SK-N-MC (cell line): ENCODE measurements around the gene OR13J1.

Experiments used
- DNase-seq: peaks from one replicate; pipeline ENCODE4 v3.0.0-alpha.2; 2011; ENCODE audit warnings: low read depth, low spot score
- H3K27ac ChIP-seq: fragments of 200-600 bp; sonication (generic); 2 replicates; pipeline ENCODE4 v1.5.1; 2016; ENCODE audit warnings: mixed run types
- H3K36me3 ChIP-seq: fragments of 200-600 bp; sonication (generic); 2 replicates; pipeline ENCODE4 v1.6.1; 2017; ENCODE audit warnings: antibody characterized with exemption, low read length, mixed read lengths; ENCODE audit not compliant: insufficient read depth
- H3K4me3 ChIP-seq: fragments of 200-600 bp; sonication (generic); 2 replicates; pipeline ENCODE4 v1.5.1; 2016
- H3K9ac ChIP-seq: fragments of 200-600 bp; sonication (generic); 2 replicates; pipeline ENCODE4 v1.8.0; 2017; ENCODE audit warnings: mixed run types, mixed read lengths; ENCODE audit not compliant: insufficient read length
- H3K9me3 ChIP-seq: fragments of 200-600 bp; sonication (generic); 2 replicates; pipeline ENCODE4 v1.6.1; 2017; ENCODE audit warnings: low read depth, mild to moderate bottlenecking, antibody characterized with exemption, low read length, moderate library complexity, mixed read lengths
- EZH2 ChIP-seq: fragments of 200-600 bp; sonication (generic); IDR thresholded peaks from one replicate; pipeline ENCODE4 v1.6.1; 2017; ENCODE audit warnings: antibody characterized with exemption
- FOXP2 ChIP-seq: optimal IDR thresholded peaks from 2 replicates; pipeline ENCODE3; 2011; ENCODE audit warnings: mild to moderate bottlenecking, moderate library complexity; ENCODE audit not compliant: insufficient read depth; ENCODE audit errors: extremely low read length, control extremely low read depth
- POLR2AphosphoS5 ChIP-seq: IDR thresholded peaks from 2 replicates; pipeline ENCODE4 v1.6.1; 2012; ENCODE audit warnings: mild to moderate bottlenecking, low read depth, low read length, borderline replicate concordance

OR13J1 gene

DNA sequence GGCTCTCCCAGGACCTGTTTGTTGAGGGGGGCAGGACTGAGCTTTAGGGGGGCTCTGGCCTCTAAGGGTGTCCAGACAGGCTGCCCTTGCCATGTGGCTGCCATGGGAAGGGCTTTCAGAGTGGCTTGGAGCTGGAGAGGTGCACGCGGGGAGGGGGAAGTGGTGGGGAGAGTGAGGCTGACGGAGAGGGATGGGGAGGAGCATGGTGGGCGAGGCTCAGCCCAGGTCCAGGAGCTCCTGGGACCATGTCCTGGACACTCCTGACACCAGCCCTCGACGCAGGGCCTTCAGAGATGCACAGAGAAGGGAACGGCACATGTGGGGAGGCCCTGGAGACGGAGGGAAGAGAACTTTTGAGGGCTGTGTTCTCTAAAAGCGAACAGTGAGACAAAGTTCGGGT lies 41.5 kb upstream of the OR13J1 start:
- Histone ChIP-seq H3K27ac (no peak overlapping the region), H3K36me3 (no peaks in the 10 kb centered on the region), H3K9me3 (no peaks in the 10 kb centered on the region)

DNA sequence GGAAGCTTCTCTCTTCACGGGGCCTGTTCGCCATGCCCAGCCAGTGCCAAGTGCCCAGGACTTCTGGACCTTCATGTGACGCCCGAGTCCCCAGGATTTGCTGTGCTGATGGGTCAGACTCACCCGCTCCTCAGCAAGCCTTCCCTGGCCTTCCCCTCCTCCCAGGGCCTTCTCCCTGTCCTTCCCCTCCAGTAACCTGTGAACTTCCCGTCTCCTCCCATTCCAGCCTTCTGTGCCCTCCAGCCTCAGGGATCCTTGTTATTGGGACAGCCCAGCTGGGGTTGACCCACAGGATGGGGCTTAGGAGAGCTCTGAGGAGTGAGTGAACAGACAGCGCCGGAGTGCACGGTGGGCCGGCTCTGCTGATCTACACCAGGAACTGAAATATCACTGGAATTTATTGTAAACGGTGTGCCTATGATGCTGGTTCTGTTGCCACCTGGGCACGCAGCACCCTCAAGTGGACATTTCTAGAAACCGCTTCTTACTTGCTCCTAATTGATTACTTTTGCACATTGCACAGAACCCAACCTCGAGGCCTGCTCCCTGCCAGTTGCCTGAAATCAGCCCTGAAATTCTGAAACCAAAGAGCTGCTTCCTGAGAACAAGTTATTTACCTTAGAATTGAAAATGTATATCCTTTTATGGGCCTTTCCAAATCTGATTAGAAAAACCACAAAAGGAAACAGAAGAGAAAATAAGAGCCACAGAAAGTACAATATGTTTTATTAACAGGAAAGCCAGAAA lies 40.6 kb upstream of the OR13J1 start:
- Histone ChIP-seq H3K4me3 (no peak overlapping the region), H3K9ac (no peak overlapping the region)
- DNase-seq, result peak; percentile 6

More for the DNA sequence above, 41.5 kb upstream of the OR13J1 start:
- H3K9ac ChIP-seq, result no peak overlapping the region
- H3K4me3 ChIP-seq, result no peak overlapping the region
- TF ChIP-seq POLR2AphosphoS5, result no peak
- no peak for TF ChIP-seq FOXP2
- DNase-seq, result no peak

DNA sequence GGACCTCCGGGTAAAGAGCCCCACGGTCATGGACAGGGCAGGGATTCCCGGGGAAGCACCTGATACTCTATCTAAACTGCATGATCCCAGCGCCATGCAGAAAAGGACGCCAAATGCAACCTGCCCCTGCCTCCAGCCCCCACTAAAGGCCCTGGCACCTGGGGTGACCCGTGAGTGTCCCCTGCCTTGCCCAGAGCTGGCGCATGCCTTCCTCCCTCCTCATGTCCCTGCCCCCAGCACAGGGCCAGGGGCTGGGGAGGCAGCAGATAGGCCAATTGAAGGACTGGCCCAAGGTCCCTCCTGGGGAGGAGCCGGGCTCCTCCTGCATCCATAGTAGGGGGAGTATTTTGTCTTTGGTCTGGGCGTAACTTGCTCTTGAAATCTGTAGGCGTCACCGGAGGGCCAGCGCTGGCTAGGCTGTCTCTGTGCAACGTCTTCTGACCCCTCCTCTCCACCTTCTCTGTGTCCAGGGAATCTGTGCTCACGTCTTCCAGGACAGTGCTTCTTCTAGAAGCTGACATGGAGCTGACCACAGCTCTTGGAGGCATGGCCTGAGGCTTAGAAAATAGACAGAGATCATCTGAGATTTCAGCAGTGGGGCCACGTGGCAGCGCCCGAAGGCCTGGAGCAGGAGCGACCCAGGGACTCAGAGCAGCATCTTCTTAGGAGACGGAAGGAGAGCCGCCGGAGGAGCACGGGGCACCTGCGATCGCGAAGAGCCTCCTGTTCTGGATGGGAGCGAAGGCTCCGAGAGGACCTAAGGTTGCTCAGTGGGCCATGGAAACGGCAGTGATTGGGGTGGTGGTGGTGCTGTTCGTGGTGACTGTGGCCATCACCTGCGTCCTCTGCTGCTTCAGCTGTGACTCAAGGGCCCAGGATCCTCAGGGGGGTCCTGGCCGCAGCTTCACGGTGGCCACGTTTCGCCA lies 39.7 kb upstream of the OR13J1 start:
- H3K9ac ChIP-seq, result no peak overlapping the region
- TF ChIP-seq FOXP2, result no peak
- TF ChIP-seq EZH2, result no peak
- no peak for TF ChIP-seq POLR2AphosphoS5
- H3K27ac ChIP-seq, result no peak overlapping the region

More for the DNA sequence above, 40.6 kb upstream of the OR13J1 start:
- H3K9me3 ChIP-seq, result no peaks in the 10 kb centered on the region
- no peaks in the 10 kb centered on the region for H3K36me3 ChIP-seq
- no peak for TF ChIP-seq FOXP2
- TF ChIP-seq EZH2, result no peak
- no peak for TF ChIP-seq POLR2AphosphoS5
- H3K27ac ChIP-seq, result no peak overlapping the region

DNA sequence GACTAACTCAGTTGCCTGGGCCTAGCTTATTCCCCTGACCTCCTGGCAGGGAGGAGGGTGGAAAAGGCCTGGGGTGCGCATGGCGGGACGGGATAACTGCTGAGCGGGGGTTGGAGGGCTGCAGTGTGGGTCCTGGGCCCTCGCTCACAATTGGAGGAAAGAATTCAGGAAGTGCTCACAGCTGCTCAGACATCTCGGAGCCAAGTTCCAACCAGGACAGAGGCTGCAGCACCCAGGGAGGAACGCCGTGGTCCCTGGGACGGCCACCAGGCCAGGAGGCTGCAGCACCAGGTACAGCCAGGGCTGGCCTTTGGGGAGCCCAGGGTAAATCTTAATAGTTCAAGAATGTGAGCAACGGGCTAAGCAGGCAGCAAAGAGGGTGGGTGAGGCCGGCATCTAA lies 39.1 kb upstream of the OR13J1 start, which contains the start of gene SPAAR:
Gene SPAAR (plus strand): TSS at position 217 of the 400 bp plus-strand sequence. CDS start 974 bp downstream, outside the sequence.
- no peak for DNase-seq
- no peak for TF ChIP-seq POLR2AphosphoS5
- no peak for TF ChIP-seq FOXP2
- TF ChIP-seq EZH2, result no peak
- H3K4me3 ChIP-seq, result peak within 1 kb of the TSS; percentile 45; the same call in 1 of the 2 replicates
- no peaks in the 10 kb centered on the region for H3K9me3 ChIP-seq
- no peak within 1 kb of the TSS; the same call in 1 of the 2 replicates for H3K27ac ChIP-seq
- no peaks in the 10 kb centered on the region for H3K36me3 ChIP-seq
- H3K9ac ChIP-seq, result no peak within 1 kb of the TSS

More for the DNA sequence above, 39.7 kb upstream of the OR13J1 start:
- Histone ChIP-seq H3K9me3 (no peaks in the 10 kb centered on the region), H3K36me3 (no peaks in the 10 kb centered on the region), H3K4me3 (no peak overlapping the region)
- DNase-seq, result no peak

DNA sequence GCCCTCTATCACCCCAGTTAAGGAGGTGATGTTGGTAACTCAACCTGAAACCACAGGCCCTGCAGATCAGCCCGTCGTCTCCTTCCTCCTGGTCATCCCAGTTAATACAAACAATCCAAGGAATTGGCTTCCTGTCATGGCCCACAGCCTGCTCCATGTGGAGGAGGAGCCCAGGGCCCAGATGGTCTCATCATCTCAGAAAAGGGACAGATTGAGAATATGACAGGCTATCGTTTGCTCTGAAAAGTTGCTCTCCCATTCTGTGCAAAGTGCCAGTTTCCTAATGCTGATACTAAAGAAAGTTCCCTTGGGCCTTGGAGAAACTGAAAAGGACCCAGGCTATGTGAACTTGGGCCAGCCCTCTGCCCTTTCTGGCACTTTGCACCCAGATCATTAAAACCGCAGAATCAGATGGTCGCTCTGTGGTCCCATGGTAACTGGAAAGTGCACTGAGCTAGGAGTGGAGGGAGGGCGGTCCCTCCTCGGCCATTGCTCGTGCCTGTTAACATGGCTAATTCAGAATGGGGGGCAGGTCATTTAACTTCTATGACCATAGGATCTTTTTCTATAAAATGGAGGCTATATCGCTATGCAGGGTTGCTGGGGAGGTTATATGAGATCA lies 38.4 kb upstream of the OR13J1 start:
- Histone ChIP-seq H3K27ac (no peak overlapping the region; the same call in 1 of the 2 replicates), H3K9ac (no peak overlapping the region), H3K36me3 (no peaks in the 10 kb centered on the region), H3K9me3 (no peaks in the 10 kb centered on the region), H3K4me3 (peak overlapping the region; percentile 45; the same call in 1 of the 2 replicates)
- DNase-seq, result no peak
- TF ChIP-seq EZH2, result no peak
- no peak for TF ChIP-seq POLR2AphosphoS5
- TF ChIP-seq FOXP2, result no peak

DNA sequence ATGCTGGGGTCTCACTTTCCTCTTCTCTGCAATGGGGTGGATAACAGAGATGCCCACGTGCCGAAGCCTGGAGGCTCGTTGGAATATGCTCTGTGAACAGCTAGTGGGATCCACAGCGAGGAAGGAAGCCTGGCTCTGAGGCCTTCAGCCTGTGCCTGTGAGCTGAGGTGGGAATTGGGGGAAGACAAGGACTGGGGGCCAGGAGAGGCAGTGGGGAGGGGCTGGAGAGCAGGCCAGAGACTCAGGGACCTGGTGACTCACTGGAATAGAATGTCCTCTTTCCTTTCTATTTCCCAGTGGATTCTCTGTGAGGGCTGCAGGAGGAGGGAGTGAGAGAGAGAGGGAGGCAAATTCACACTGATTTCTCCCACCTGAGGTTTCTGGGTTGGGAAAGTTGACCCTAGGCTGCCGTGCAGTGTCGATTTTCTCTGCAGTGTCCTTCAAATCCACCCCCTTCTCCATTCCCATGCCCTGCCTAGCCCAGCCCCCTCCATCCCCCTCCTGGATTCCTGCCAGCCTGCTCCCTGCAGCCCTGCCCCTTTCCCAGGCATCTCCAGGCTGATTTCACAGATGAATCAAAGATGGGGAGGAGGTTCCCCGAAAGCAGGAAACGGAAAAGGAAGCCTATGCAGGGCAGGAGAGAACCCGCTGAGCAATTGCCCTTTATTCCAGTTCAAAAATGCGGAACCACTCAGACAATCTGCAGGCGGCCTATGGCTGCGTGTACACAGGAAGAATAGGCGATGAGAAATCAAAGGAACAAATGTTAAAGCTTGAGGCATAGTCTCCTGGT lies 37.7 kb upstream of the OR13J1 start:
- peak; percentile 28 for DNase-seq
- no peak overlapping the region for H3K9ac ChIP-seq
- peak overlapping the region; percentile 45 for H3K4me3 ChIP-seq
- TF ChIP-seq POLR2AphosphoS5 (no peak), FOXP2 (no peak), EZH2 (no peak)
- no peaks in the 10 kb centered on the region for H3K9me3 ChIP-seq
- no peaks in the 10 kb centered on the region for H3K36me3 ChIP-seq
- H3K27ac ChIP-seq, result no peak overlapping the region; the same call in 1 of the 2 replicates

DNA sequence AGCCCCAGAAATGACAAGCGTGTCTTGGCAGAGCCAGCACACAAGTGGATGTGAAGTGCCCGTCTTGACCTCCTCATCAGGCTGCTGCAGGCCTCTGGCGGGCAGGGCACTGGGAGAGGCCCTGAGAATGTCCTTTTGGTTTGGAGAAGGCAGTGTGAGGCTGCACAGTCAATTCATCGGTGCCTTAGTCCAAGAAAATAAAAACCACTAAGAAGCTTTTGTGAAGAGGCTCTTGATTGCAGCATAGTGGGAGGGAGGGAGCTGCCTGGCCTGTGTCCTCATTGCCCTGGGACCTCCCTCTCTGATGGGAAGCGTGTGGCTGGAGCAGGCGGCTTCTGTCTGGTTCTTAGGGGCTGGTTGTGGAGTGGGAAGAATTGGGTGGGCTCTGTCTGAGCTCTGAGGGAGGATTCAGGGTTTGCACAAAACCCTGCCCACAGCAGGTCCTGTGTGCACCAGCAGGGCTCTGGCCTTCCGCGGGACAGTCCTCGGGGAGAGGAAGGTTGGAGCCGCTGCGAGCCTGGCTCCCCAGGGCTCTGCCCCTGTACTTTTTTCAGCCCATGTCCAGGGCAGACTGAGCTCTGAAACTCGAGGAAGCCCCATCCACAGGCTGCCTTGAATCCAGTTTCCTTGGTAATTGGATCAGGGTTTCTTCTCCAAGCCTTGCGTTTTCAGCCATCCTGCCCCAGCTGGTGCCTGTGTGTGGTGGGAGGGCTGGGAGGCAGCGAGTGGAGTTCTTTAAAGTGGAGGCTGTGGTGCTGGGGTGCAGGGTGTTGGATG lies 36.9 kb upstream of the OR13J1 start:
- H3K9ac ChIP-seq, result no peak overlapping the region
- no peak for DNase-seq
- no peak overlapping the region for H3K27ac ChIP-seq

More for the DNA sequence above, 36.9 kb upstream of the OR13J1 start:
- TF ChIP-seq EZH2 (no peak), POLR2AphosphoS5 (no peak), FOXP2 (no peak)
- Histone ChIP-seq H3K9me3 (no peaks in the 10 kb centered on the region), H3K4me3 (no peak overlapping the region), H3K36me3 (no peaks in the 10 kb centered on the region)
